OCI-LY1 (cell line): ENCODE data around the gene HSF5.

Experiments
- H2AFZ ChIP-seq: fragments of 200-600 bp; sonication (generic), shearing (Covaris generic); 2 replicates; pipeline ENCODE4 v1.6.0; 2014; ENCODE audit warnings: antibody characterized with exemption, mild to moderate bottlenecking, low read length
- H3F3A ChIP-seq: fragments of 200-600 bp; sonication (generic), shearing (Covaris generic); 2 replicates; pipeline ENCODE4 v1.6.0; 2014; ENCODE audit warnings: mild to moderate bottlenecking, antibody characterized with exemption, low read length, moderate library complexity; ENCODE audit not compliant: insufficient read depth
- H3K27ac ChIP-seq: fragments of 200-600 bp; sonication (generic); 2 replicates; pipeline ENCODE4 v1.5.1; 2014; ENCODE audit warnings: low read length, mixed run types, mild to moderate bottlenecking, low read depth; ENCODE audit not compliant: poor library complexity, severe bottlenecking
- H3K27me3 ChIP-seq: fragments of 200-600 bp; sonication (generic); 2 replicates; pipeline ENCODE4 v1.6.0; 2014; ENCODE audit warnings: antibody characterized with exemption, mild to moderate bottlenecking, low read length, moderate library complexity; ENCODE audit not compliant: insufficient read depth
- H3K36me3 ChIP-seq: fragments of 200-600 bp; sonication (generic); 2 replicates; pipeline ENCODE4 v1.6.1; 2014; ENCODE audit warnings: mild to moderate bottlenecking, antibody characterized with exemption, low read length, moderate library complexity, mixed read lengths; ENCODE audit not compliant: insufficient read depth
- H3K4me1 ChIP-seq: fragments of 200-600 bp; sonication (generic); 2 replicates; pipeline ENCODE4 v1.5.1; 2014; ENCODE audit warnings: mild to moderate bottlenecking, low read length, moderate library complexity; ENCODE audit not compliant: insufficient read depth, severe bottlenecking
- H3K4me2 ChIP-seq: fragments of 200-600 bp; sonication (generic), shearing (Covaris generic); 2 replicates; pipeline ENCODE4 v1.6.1; 2014; ENCODE audit warnings: low read length
- H3K4me3 ChIP-seq: fragments of 200-600 bp; sonication (generic); 2 replicates; pipeline ENCODE4 v1.5.1; 2014; ENCODE audit warnings: low read length, low read depth, mild to moderate bottlenecking, mixed read lengths; ENCODE audit not compliant: poor library complexity, severe bottlenecking
- H3K79me2 ChIP-seq: fragments of 200-600 bp; shearing (Covaris generic); 2 replicates; pipeline ENCODE4 v1.6.1; 2016; ENCODE audit warnings: mixed run types, low read length, mixed read lengths; ENCODE audit not compliant: insufficient read depth
- H3K9ac ChIP-seq: fragments of 200-600 bp; sonication (generic), shearing (Covaris generic); 2 replicates; pipeline ENCODE4 v1.6.1; 2014; ENCODE audit warnings: mild to moderate bottlenecking, low read length, mixed read lengths
- H3K9me2 ChIP-seq: fragments of 200-600 bp; sonication (generic), shearing (Covaris generic); 2 replicates; pipeline ENCODE4 v1.6.1; 2014; ENCODE audit warnings: low read depth, mild to moderate bottlenecking, low read length, mixed read lengths
- H3K9me3 ChIP-seq: fragments of 200-600 bp; shearing (Covaris generic); 2 replicates; pipeline ENCODE4 v1.6.1; 2014; ENCODE audit warnings: low read length, mixed read lengths
- H4K20me1 ChIP-seq: fragments of 200-600 bp; sonication (generic), shearing (Covaris generic); 2 replicates; pipeline ENCODE4 v1.6.0; 2016; ENCODE audit warnings: mild to moderate bottlenecking, low read length; ENCODE audit not compliant: insufficient read depth
- EZH2 ChIP-seq: fragments of 200-600 bp; sonication (generic), shearing (Covaris generic); IDR thresholded peaks from 2 replicates; pipeline ENCODE4 v1.8.0; 2017; ENCODE audit warnings: borderline replicate concordance, mixed run types, mild to moderate bottlenecking, antibody characterized with exemption, low read length, moderate library complexity, mixed read lengths
- TF ChIP-seq, protein P1 (sequence below): fragments of 200-600 bp; sonication (generic), shearing (Covaris generic); IDR thresholded peaks from 2 replicates; pipeline ENCODE4 v1.5.1; 2017; ENCODE audit warnings: mild to moderate bottlenecking, antibody characterized with exemption, low read length, moderate library complexity, mixed read lengths

HSF5 gene

DNA sequence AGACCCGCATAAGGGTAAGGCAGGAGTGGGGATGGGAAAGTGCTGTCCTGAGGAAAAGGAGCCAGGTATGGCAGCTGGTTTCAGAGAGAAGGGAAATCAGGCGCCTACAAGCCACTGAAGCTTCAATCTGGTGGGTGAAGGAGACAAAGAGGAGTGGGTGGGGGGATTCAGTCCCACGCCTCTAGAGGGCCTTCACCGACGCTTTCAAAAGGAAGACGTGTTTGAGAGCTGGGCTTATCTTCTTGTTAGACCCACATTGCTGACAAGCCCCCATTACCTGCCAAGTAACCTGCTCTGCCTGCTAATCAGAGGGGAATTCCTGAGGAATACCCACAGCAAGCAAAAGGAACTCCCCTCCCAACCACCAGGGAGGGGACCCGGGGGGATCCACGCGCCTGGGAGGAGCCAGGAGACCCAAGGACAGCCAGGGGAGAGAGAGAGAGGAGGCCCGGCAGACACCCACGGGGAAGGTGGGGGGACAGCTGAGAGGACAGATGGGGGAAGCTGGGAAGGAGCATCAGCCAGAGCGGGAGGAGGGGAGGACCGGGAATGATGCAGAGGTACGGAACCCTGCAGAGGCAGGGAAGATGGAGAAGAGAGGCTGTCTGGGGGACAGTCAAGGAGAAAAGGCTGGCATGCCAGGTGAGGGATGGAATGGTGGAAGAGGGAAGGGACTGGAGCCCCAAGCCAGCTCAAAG is 25.2 kb upstream of the HSF5 start:
- Histone ChIP-seq H3K4me1 (peaks cover 37% of the 10 kb centered on the region), H3K4me3 (peak overlapping the region; percentile 94), H2AFZ (no peak overlapping the region), H3K27ac (no peak overlapping the region), H3K27me3 (no peaks in the 10 kb centered on the region), H3K9me2 (no peaks in the 10 kb centered on the region), H3K79me2 (no peaks in the 10 kb centered on the region), H3F3A (no peaks in the 10 kb centered on the region), H3K9ac (peak overlapping the region; percentile 81), H3K4me2 (peak overlapping the region; percentile 80), H3K9me3 (no peaks in the 10 kb centered on the region), H3K36me3 (peaks cover 46% of the 10 kb centered on the region), H4K20me1 (no peaks in the 10 kb centered on the region)
- no peak for TF ChIP-seq EZH2
- TF ChIP-seq, protein P1, sequence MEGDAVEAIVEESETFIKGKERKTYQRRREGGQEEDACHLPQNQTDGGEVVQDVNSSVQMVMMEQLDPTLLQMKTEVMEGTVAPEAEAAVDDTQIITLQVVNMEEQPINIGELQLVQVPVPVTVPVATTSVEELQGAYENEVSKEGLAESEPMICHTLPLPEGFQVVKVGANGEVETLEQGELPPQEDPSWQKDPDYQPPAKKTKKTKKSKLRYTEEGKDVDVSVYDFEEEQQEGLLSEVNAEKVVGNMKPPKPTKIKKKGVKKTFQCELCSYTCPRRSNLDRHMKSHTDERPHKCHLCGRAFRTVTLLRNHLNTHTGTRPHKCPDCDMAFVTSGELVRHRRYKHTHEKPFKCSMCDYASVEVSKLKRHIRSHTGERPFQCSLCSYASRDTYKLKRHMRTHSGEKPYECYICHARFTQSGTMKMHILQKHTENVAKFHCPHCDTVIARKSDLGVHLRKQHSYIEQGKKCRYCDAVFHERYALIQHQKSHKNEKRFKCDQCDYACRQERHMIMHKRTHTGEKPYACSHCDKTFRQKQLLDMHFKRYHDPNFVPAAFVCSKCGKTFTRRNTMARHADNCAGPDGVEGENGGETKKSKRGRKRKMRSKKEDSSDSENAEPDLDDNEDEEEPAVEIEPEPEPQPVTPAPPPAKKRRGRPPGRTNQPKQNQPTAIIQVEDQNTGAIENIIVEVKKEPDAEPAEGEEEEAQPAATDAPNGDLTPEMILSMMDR: peak; percentile 28; the same call in 1 of the 2 replicates

DNA sequence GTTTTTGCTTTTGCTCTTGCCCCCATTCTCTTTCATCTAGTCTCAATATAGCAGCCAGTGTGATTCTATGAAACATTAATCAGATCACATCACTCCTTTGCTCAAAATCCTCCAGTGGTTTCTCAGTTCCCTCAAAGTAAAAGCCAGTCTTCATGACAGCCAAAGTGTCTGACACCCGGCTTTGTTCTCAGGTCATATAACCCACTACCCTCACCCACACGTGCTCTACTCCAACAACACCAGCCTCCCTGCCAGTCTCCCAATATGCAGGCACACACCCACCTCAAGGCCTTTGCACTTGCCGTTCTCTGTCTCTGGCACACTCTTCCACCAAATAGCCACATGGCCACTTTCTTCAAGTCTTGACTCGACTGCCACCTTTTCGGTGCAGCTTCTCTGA is 21.9 kb upstream of the HSF5 start:
- Histone ChIP-seq H3K27ac (no peak overlapping the region), H3K4me2 (no peak overlapping the region), H3K79me2 (no peaks in the 10 kb centered on the region), H3K9me2 (no peaks in the 10 kb centered on the region), H3F3A (no peaks in the 10 kb centered on the region), H3K36me3 (peaks cover 74% of the 10 kb centered on the region), H2AFZ (no peak overlapping the region), H3K4me1 (peaks cover 22% of the 10 kb centered on the region), H3K27me3 (no peaks in the 10 kb centered on the region), H3K9me3 (no peaks in the 10 kb centered on the region), H3K9ac (no peak overlapping the region), H4K20me1 (no peaks in the 10 kb centered on the region), H3K4me3 (no peak overlapping the region)
- TF ChIP-seq, protein P1: no peak

DNA sequence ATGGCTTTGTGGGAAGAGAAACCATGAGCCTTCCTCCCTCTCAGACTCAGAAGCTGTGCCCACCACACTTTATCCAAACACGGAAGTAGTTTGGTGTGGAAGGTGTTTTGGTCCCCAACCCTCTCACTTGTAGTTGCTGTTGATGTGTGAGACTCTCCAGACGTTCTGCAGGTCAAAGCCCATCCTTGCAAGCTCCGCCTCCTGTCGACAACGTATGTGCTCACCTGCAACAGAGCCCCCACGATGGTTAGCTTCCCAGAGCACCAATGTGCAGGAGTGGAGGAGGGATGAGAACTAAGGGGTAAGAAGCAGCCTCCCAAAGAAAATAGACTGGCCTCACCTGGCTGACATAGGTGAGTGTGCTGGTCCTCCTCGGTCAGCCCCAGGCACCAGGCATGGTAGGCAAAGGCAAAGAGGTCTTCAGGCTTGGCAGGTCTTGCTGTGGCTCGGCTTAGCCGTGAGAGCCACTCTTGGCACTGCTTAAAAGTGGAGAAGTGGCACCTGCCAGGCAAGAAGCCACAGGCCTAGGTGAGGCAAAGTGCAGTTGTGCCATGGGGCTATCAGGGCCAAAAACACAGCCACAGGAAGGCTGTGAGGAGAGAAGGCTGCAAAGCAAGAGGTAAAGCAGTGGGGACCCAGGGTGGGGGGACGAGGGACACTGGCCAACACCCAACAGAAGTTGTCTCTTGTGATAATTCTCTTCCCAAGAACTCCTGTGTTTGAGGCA is 20.3 kb upstream of the HSF5 start:
- Histone ChIP-seq H3K79me2 (no peaks in the 10 kb centered on the region), H3K36me3 (peaks cover 87% of the 10 kb centered on the region), H3K9ac (no peak overlapping the region), H4K20me1 (no peaks in the 10 kb centered on the region), H3K27me3 (no peaks in the 10 kb centered on the region), H3K4me1 (peaks cover 20% of the 10 kb centered on the region), H2AFZ (no peak overlapping the region), H3K27ac (no peak overlapping the region), H3K4me3 (no peak overlapping the region), H3K4me2 (no peak overlapping the region), H3K9me3 (no peaks in the 10 kb centered on the region), H3K9me2 (no peaks in the 10 kb centered on the region), H3F3A (no peaks in the 10 kb centered on the region)
- TF ChIP-seq, protein P1: no peak
- no peak for TF ChIP-seq EZH2
